SHP77 (cell line): Measurements from ENCODE around the gene PAX5.

Experiments
- DNase-seq, 2 experiments: peaks; one replicate each; lab custom pipeline; 2025; lab: John Stamatoyannopoulos, UW

PAX5 gene

DNA sequence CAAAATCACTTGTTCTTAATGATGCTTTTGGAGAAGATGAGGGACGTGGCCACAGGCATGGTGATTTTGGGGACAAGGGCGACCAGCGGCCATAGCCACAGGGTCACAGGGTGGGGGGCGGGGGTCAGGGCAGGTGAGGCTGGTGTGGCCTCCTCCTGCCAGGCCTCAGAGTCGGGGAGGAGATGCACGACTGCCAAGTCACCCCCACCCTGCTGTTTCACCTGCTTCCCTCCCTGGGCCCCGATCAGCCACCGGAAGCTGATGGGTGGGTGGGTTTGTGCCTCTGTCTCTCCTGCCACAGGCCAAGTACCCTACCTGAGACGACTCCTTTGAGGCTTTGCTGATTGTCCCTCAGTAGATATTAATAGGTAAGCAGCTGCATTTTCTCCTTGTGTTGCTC, 199.3 kb downstream of the PAX5 start:
- DNase-seq, result no peak

- DNase-seq, result no peak
Measured at GRCh38 chr9:36833954-36834353, 200.1 kb downstream of the PAX5 start.

GRCh38 chr9:36832164-36832795, 201.8 kb downstream of the PAX5 start:
- DNase-seq, result peak in 1 of 2 experiments; percentile 13

DNA sequence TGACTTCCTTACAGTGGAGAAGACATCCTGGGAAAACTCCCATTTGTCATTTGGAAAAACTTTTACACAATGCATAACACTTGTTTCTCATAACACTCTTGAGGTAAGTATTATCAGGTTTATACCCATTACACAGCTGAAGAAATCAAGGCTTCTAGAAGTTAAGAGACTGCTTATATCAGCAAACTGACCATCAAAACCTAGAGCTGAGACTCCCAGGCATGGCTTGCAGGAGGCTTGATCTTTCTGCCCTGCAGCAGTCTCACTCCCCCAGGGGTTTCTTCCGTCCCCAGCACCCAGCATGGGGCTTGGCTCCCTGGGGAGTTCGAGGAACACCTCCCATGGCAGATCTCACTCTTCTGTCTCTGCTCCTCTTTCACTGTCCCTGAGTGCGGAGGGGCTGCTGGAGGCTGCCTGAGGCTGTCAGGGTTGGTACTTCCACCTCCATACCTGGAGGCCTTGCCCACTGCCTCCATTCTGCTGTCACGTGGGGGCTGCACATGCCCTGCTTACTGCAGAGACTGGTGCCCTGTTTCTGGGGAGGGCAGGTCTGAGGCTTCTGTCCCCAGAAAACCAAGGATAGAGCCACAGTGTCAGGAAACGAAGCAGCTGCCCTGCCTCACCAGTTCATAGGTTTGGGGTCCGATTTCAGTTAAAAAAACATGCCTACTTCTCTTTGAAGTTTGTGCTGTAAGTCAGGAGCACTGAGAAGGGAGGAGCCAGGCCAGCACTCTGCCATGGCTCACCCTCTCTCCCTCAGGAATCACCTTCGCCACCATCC, 202.5 kb downstream of the PAX5 start:
- no peak for DNase-seq

DNA sequence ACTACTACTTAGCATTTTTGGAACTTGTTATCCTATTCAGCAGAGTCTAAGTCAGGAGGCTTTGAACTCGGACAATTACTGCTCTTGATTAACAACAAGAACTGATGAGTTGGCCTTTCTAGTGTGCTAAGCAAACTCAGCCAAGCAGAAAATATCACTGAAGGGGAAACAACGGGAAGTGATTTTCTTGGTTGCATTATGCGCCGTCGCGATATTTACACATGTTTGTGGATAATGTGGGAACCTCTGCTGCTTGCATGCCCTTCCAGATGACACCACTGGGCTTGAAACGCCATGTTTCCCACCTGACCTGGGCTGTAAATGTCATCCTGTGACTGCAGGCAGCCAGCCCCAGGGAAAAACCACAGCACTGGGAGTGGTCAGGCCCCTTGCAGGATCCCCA, 205.5 kb downstream of the PAX5 start:
- no peak for DNase-seq

DNA sequence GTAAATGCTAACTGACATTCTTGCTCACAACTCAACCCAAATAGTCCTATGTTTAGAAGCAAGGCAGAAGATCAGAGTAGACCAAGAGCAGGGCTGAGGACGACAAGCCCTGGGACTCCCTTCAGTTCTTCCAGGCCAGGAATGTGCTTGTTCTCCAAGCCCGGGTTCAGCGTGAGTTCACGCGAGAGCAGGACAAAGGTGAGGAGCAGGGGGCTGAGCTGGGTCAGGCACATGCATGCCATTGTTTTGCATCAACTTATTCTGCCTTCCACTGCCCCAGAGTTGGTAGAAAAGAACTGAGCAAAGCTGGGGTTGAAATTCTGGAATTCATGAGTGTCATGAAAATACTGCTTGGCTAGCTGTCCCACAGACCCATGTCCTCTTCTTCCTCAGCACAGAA, 206.5 kb downstream of the PAX5 start:
- DNase-seq, result no peak

- DNase-seq, result no peak
Measured at GRCh38 chr9:36826581-36826980, 207.5 kb downstream of the PAX5 start.

DNA sequence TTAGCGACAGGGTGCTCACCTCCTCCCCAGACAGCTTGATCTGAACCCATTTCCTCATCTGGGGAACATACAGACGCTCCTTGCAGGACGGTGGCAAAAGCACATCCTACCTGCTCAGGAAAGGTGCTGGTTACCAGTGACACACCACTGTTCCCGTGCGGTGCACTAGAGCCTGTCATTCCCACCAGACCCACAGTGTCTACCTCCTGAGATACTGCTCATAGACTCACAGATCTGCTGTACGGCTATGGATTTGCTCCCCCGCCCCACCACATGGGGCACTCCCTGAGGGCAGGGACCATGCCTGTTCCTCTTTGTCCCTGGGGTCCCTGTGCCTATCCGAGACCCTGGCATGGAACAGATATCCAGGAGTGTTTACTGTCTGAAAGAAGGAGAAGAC, 208.9 kb downstream of the PAX5 start:
- no peak for DNase-seq

GRCh38 chr9:36823934-36824333, 210.1 kb downstream of the PAX5 start:
- DNase-seq, result no peak

DNA sequence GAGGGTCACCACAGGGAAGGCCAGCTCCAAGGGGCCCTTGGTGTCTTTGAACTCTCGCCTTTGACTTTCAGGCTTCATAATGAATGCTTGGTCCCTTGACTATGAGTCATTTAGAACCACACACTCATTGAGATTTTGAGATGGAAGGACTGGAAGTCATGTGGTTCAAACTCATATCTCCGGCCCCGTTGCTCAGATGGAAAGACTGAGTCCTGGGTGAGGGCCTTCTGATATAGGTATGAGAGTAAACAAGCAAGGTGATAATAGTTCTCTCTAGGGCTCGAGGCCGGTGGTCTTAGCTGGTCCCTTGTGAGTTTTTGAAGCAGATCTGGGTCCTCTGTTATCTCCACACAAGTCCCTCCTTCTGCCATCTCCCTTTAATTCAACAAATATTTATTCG, 210.6 kb downstream of the PAX5 start:
- DNase-seq, result no peak

DNA sequence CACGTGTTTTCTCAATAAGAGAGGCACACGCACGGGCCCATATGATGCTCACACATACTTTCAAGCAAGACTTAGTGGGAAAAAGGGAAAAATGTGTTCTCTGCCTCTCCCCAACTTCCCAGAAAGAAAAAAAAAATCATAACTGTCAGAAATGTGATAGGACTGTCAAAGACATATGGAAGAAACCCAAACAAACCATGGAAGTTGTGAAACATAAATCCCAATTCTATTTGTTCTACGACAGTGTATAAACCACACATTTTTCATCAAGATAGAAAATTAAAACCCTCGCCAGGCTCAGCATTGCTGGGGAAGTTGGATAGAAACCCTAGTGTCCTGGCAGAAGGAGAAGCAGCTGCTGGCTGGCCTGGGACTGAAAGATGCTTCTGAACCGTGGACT, 211.9 kb downstream of the PAX5 start:
- no peak for DNase-seq

DNA sequence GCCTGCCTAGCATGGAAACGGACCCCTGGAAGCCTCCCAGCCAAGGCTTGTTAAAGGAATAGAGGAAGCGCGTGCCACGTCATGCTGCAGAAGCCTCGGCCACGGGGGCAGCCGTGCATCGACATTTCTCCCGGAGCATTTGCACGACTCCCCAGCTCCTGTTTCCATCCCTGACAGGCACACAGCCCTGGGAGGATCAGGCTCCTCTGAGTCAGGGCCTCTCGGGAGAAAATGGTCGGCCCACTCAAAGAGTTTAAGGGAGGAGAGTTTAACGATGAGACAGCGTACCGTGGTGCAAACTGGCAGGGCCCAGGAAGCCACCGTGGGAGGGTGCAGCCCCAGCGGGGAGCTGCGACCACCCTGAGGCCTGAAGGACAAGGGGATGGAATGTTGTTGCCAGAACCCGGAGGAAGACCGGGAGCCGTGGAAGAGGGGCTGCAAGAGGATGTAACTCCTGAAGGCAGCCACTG, 213.6 kb downstream of the PAX5 start:
- DNase-seq, result no peak

- no peak for DNase-seq
Measured at GRCh38 chr9:36818965-36819870, 214.8 kb downstream of the PAX5 start.

- no peak for DNase-seq
Measured at GRCh38 chr9:36818242-36818938, 215.7 kb downstream of the PAX5 start.

DNA sequence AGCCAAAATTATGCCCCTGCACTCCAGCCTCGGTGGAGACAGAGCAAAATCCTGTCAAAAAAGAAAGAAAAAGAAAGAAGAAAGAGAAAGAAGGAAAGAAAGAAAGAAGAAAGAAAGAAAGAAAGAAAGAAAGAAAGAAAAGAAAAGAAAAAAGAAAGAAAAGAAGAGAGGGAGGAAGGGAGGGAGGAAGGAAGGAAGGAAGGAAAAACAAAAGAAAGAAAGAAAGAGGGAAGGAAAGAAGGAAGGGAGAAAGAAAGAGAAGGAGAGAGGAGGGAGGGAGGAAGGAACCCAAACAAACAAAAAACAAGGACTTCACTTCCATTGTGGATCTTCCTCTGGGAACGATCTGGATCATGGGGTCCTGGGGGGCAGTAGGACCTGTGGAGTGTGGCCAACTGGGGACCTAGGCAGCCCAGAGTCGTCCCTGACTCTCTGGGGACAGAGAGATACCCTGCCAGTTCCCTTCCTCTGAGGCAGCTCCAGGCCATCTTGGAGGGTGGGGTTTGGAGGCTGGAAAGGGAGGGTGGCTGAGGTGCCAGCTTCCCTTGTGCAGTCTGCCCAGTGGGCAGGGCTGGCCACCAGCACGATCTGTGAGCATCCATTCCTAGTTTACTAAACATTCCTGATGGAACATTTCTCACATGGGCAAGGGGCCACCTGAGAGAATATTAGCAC, 216.8 kb downstream of the PAX5 start:
- DNase-seq, result no peak

DNA sequence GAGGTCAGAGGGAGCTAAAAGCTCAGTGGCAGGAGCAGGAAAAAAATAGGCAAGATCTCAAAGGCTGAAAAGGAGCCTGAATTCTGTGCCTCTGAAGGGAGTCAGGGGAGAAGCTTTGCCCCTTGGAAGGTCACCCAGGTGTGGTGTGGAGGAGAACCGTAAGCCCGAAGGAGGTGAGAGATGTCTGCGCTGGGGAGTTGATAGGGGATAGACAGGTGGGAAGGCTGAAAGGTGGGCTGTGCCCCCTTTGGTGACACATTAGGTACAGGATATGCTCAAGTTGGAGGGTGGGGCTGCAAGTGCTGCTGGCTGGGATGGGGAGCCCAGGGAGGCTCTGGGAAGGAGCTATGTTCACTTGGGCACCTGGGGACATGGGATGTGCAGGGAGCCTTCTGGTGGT, 217.7 kb downstream of the PAX5 start:
- no peak for DNase-seq

DNA sequence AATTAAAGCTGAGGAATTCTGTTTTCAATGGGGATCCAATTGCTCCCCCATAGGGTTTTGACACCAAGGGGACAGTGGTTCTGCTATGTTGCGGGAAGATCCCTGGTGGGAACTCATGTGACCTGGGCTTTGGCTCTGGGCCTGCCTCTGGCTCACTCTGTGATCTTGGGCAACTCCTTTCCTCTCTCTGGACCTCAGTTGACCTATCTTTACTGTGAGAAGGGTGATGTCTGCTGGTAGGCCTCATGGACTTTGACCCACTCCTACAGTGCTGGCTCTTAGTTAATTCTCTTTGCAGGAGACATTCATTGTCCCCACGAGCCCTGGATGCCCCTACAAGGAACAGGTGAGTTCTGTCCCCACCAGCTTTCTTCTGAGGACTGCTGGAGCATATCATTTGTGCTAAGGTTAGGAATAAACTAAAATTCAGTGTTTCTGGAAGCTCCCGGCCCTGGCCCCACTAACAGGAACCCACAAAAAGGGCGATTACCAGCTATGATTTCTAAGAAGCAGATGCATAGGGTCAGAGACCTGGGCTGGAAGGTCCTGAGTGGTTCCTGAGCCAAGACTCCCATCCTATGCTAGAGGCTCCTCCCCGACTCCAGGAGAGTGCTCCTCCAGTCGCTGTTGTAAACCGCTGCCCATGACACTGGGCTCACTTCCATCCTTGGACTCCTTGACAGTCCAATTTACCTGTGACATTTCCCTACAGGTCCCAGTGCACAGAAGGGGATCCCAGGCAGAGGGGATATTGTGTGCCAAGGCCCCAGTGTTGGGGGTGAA, 218.3 kb downstream of the PAX5 start:
- no peak for DNase-seq

DNA sequence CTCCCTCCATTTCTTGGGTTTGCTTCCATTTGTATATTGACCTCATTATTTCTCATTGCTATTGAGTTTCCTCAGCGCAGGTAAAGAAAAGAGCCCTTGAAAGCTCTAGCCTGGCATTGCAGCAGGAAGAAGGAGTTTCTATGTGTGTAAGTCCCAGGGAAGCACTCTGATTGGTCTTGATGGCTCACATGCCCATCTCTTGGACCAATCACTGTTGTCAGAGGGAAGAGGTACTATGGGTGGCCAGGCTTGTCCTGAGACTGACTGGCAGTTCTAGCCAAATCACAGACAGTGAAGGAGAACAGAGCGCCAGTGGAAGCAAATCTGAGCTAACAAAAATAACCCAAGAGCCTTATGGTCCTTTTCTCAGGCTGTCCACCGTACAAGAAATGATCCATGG, 219.0 kb downstream of the PAX5 start:
- DNase-seq, result no peak

DNA sequence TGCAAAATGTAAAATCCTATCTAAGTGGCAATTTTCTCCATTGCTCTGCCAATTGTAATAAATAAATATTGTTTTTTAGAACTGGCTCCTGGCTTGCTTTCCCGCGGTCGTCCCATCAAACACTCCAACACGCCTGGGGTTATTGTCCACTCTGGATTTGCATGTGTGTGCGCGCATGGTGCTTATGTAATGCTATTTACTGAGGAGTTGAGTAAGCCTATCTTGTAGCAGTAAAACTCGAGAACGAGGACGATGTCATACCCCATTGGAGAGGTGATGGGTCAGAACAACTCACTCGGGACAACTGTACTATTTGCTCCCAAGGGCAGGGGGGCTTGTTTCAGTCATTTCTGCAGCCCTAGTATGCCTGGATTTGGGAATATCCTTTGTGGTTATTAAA, 220.9 kb downstream of the PAX5 start:
- DNase-seq, result no peak

GRCh38 chr9:36812556-36812955, 221.5 kb downstream of the PAX5 start:
- no peak for DNase-seq

DNA sequence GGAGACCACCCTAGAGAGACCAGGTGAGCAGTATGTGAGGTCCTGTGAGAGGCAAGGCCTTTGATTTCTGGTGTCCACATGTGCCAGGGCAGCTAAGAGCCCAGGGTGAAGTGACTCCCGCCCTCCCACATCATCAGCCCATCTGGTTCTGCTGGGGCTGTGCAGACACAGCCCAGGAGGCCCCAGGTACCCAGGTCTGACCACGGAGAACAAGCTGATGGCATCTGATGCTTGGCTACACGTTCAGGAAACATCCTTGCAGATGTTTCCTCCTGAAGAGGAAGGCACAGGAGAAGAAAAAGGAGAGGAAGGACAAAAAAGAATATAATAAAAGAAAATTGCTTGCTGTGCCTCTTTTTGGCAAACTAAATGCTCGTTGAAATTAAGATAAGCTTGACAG, 225.8 kb downstream of the PAX5 start:
- no peak for DNase-seq
